ENCODE data around the gene RAD17. TPM values are rescaled to one million over a fixed set of nuclear protein-coding genes. Genes with fewer than 3 reads are reported as not detected.
"Not testable (repeated sequence)": the region's sequence is repeated elsewhere in the genome, so short reads cannot be mapped to it uniquely, and the experiment has no call there.

RAD17 gene
- total RNA-seq, 2 experiments from 2014 or later = 27.7 to 31.3 TPM

DNA sequence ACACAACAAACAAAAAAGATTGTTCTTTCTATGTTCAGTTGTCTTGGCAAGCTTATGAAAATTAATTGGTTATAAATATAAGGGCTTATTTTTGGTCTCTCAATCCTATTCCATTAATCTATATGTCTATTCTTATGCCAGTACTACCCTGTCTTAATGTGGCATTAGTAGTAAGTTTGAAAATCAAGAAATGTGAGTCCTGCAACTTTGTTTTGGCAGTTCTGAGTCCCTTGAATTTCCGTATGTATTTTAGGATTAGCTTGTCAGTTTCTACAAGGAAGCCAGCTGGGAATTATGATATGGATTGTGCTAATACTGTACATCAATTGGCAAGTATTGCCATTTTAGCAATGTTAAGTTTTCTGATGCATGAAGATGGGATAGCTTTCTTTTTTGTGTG is 26.5 kb upstream of the RAD17 start:
- CTCF ChIA-PET = interaction anchor here (0.8 kb wide), 1 partner anchor 8 kb away, joined by 4 read pairs; no protein-coding TSS in a partner anchor
- H3K4me3 Mint-ChIP-seq = no peak overlapping the region
- H3K9me3 Mint-ChIP-seq (ENCODE audit: low read depth) = no peaks in the 10 kb centered on the region
- intact Hi-C loops (cut with DNase I, micrococcal nuclease) = no loop called here
- no peaks in the 10 kb centered on the region for H3K36me3 Mint-ChIP-seq (ENCODE audit: low read depth)
- H3K4me1 Mint-ChIP-seq = no peaks in the 10 kb centered on the region
- no peaks in the 10 kb centered on the region for H3K27me3 Mint-ChIP-seq
- POLR2A ChIA-PET = no interaction called here
- DNase-seq (no peak), ATAC-seq (no peak)
- H3K27ac Mint-ChIP-seq = no peak overlapping the region

GRCh38 chr5:69350664-69351063 is 19.0 kb upstream of the RAD17 start:
- Mint-ChIP-seq H3K27me3 (no peaks in the 10 kb centered on the region), H3K4me1 (no peaks in the 10 kb centered on the region), H3K9me3 (ENCODE audit: low read depth) (no peaks in the 10 kb centered on the region), H3K36me3 (ENCODE audit: low read depth) (peaks cover 31% of the 10 kb centered on the region), H3K27ac (no peak overlapping the region), H3K4me3 (no peak overlapping the region)
- ChIA-PET POLR2A (no interaction called here), CTCF (no interaction called here)
- no peak for DNase-seq
- no peak for ATAC-seq
- intact Hi-C loops (cut with DNase I, micrococcal nuclease) = no loop called here

- no peak overlapping the region for H3K4me3 Mint-ChIP-seq
- peaks cover 10% of the 10 kb centered on the region for H3K4me1 Mint-ChIP-seq
- CTCF ChIA-PET = interaction anchor here (1.0 kb wide), 1 partner anchor 12 kb away, joined by 3 read pairs; no protein-coding TSS in a partner anchor
- POLR2A ChIA-PET = interaction anchor here (0.6 kb wide), 1 partner anchor 408 kb away, joined by 4 read pairs; no protein-coding TSS in a partner anchor
- H3K27ac Mint-ChIP-seq = no peak overlapping the region
- intact Hi-C loops (cut with DNase I, micrococcal nuclease) = no loop called here
- ATAC-seq = no peak
- H3K27me3 Mint-ChIP-seq = no peaks in the 10 kb centered on the region
- H3K9me3 Mint-ChIP-seq (ENCODE audit: low read depth) = no peaks in the 10 kb centered on the region
- no peak for DNase-seq
- peaks cover 25% of the 10 kb centered on the region for H3K36me3 Mint-ChIP-seq (ENCODE audit: low read depth)
These were observed 9.9 kb upstream of the RAD17 start for GRCh38 chr5:69359699-69360098.

DNA sequence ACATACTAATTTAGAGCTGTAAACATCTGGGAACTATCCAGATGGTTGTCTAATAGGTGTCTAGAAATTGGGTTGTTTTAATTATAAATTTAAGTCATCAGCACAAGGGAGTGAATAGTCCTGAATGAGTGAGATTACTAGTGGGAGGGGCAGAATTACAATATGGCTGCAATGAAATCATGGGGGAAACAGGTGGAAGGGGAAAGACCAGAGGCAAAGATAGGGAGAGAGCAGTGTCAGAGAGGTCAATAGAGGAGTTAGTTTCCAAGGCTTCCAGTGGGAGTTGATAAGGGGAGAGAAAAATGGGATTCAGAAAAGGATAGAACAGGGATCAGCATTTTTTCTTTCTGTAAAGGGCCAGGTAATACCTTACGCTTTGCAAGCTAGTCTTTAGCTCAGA is 9.2 kb upstream of the RAD17 start:
- H3K27me3 Mint-ChIP-seq = no peaks in the 10 kb centered on the region
- H3K27ac Mint-ChIP-seq = no peak overlapping the region
- H3K4me3 Mint-ChIP-seq = no peak overlapping the region
- H3K4me1 Mint-ChIP-seq = peaks cover 17% of the 10 kb centered on the region
- CTCF ChIA-PET = interaction anchor here (0.6 to 0.7 kb wide), 2 partner anchors 26 to 376 kb away, joined by 3 to 5 read pairs; no protein-coding TSS in a partner anchor
- DNase-seq (no peak), ATAC-seq (no peak)
- no peaks in the 10 kb centered on the region for H3K9me3 Mint-ChIP-seq (ENCODE audit: low read depth)
- intact Hi-C loops (cut with DNase I, micrococcal nuclease) = no loop called here
- peaks cover 32% of the 10 kb centered on the region for H3K36me3 Mint-ChIP-seq (ENCODE audit: low read depth)
- POLR2A ChIA-PET = no interaction called here

DNA sequence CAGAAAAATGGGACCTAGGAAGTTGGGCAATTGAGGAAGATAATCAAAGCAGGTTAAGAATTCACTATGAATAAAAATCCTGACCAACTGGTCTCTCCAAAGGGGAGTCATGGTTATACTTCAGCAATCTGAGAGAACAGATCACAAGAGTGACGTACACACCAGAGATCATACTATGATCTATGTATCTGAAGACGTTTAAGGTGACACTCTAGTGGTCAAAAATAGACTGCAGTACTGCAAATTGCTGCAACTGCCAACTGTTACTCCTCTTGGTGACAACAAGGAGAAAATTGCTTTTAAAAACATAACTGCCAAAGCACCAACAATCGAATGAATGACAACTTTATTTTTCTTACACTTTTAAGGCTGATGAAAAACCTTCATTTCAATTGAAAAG is 5.2 kb upstream of the RAD17 start:
- H3K27ac Mint-ChIP-seq = peak overlapping the region; percentile 24
- peaks cover 53% of the 10 kb centered on the region for H3K36me3 Mint-ChIP-seq (ENCODE audit: low read depth)
- ChIA-PET POLR2A (no interaction called here), CTCF (no interaction called here)
- H3K4me1 Mint-ChIP-seq = peaks cover 34% of the 10 kb centered on the region
- H3K9me3 Mint-ChIP-seq (ENCODE audit: low read depth) = no peaks in the 10 kb centered on the region
- H3K27me3 Mint-ChIP-seq = no peaks in the 10 kb centered on the region
- intact Hi-C loops (cut with DNase I, micrococcal nuclease) = no loop called here
- no peak overlapping the region for H3K4me3 Mint-ChIP-seq
- DNase-seq (no peak), ATAC-seq (peak; percentile 24)

GRCh38 chr5:69364850-69365249 is 4.8 kb upstream of the RAD17 start:
- ChIA-PET CTCF (interaction anchor here (1.1 kb wide), 1 partner anchor 30 kb away, joined by 4 read pairs; no protein-coding TSS in a partner anchor), POLR2A (no interaction called here)
- H3K27me3 Mint-ChIP-seq = no peaks in the 10 kb centered on the region
- H3K4me3 Mint-ChIP-seq = no peak overlapping the region
- intact Hi-C loops (cut with DNase I, micrococcal nuclease) = no loop called here
- H3K27ac Mint-ChIP-seq = no peak overlapping the region
- peaks cover 51% of the 10 kb centered on the region for H3K36me3 Mint-ChIP-seq (ENCODE audit: low read depth)
- DNase-seq (no peak), ATAC-seq (no peak)
- peaks cover 34% of the 10 kb centered on the region for H3K4me1 Mint-ChIP-seq
- no peaks in the 10 kb centered on the region for H3K9me3 Mint-ChIP-seq (ENCODE audit: low read depth)

- ChIA-PET POLR2A (no interaction called here), CTCF (no interaction called here)
- H3K9me3 Mint-ChIP-seq (ENCODE audit: low read depth) = no peaks in the 10 kb centered on the region
- no peaks in the 10 kb centered on the region for H3K27me3 Mint-ChIP-seq
- DNase-seq (no peak), ATAC-seq (no peak)
- peak overlapping the region; percentile 97 for H3K4me3 Mint-ChIP-seq
- peak overlapping the region; percentile 99 for H3K27ac Mint-ChIP-seq
- intact Hi-C loops (cut with DNase I, micrococcal nuclease) = loop anchor here in 1 of 2 experiments (2.0 kb wide), 2 partner anchors 133 to 273 kb away; partner anchors contain the start of genes CDK7 and SLC30A5
- H3K4me1 Mint-ChIP-seq = peaks cover 41% of the 10 kb centered on the region
- peaks cover 41% of the 10 kb centered on the region for H3K36me3 Mint-ChIP-seq (ENCODE audit: low read depth)
These were observed 1.8 kb upstream of the RAD17 start for GRCh38 chr5:69367697-69368279.

- ATAC-seq (peak; percentile 1), DNase-seq (peak; percentile 42)
- no peaks in the 10 kb centered on the region for H3K27me3 Mint-ChIP-seq
- no peaks in the 10 kb centered on the region for H3K9me3 Mint-ChIP-seq (ENCODE audit: low read depth)
- peak overlapping the region; percentile 97 for H3K4me3 Mint-ChIP-seq
- POLR2A ChIA-PET = interaction anchor here (1.7 kb wide), 1 partner anchor 36 kb away, joined by 5 read pairs; the partner anchor contains the start of gene CCDC125
- peaks cover 43% of the 10 kb centered on the region for H3K36me3 Mint-ChIP-seq (ENCODE audit: low read depth)
- H3K27ac Mint-ChIP-seq = peak overlapping the region; percentile 99
- H3K4me1 Mint-ChIP-seq = peaks cover 42% of the 10 kb centered on the region
- intact Hi-C loops (cut with DNase I, micrococcal nuclease) = loop anchor here (1.0 to 2.0 kb wide), 10 partner anchors 36 to 325 kb away; partner anchors contain the start of genes CCDC125 (in 2 of the 2), CDK7 (in 2 of the 2), CENPH (in 2 of the 2) and CCNB1 (in 1 of the 2)
- CTCF ChIA-PET = interaction anchor here (1.8 kb wide), 1 partner anchor 275 kb away, joined by 6 read pairs; the partner anchor contains the start of gene SLC30A5
These were observed 919 bp upstream of the RAD17 start for GRCh38 chr5:69368458-69369339.

DNA sequence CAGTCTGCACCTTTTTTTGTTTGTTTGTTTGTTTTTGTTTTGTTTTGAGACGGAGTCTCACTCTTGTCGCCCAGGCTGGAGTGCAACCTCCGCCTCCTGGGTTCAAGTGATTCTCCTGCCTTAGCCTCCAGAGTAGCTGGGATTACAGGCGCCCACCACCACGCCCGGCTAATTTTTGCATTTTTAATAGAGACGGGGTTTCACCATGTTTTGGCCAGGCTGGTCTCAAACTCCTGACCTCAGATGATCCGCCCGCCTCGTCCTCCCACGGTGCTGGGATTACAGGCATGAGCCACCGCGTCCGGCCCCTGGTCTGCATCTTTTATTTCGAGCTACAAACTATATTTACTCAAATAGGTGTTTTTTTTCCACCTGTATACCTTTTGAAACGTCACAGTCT is 717 bp downstream of the RAD17 start:
- Mint-ChIP-seq H3K4me1 (peaks cover 34% of the 10 kb centered on the region), H3K27ac (peak overlapping the region; percentile 92), H3K4me3 (peak overlapping the region; percentile 97), H3K36me3 (ENCODE audit: low read depth) (peaks cover 35% of the 10 kb centered on the region)
- peak; percentile 38 for DNase-seq
- ChIA-PET POLR2A (interaction anchor here (0.6 to 1.7 kb wide), 3 partner anchors 32 to 136 kb away, joined by 3 to 5 read pairs (median 4); partner anchors contain the start of genes CCDC125 and CDK7), CTCF (interaction anchor here (1.8 kb wide), 1 partner anchor 277 kb away, joined by 6 read pairs; the partner anchor contains the start of gene SLC30A5)
- ATAC-seq; H3K9me3 Mint-ChIP-seq (ENCODE audit: low read depth); H3K27me3 Mint-ChIP-seq; intact Hi-C loops (cut with DNase I, micrococcal nuclease): not testable (repeated sequence)

DNA sequence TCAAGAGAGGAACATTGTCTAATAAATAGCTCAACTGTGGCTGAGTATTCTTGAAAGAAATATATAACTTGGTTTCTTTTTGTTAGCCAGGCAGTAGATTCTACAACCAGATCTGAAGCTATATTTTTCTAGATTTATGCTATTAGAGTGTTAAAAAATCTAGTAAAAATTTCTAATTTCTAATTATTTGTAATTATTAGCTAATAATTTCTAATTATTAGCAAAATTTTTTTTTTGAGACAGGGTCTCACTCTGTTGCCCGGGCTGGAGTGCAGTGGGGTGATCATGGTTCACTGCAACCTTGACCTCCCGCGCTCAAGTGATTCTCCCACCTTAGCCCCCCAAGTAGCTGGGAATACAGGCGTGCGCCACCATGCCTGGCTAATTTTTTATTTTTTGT is 2.8 kb downstream of the RAD17 start:
- Mint-ChIP-seq H3K9me3 (ENCODE audit: low read depth) (no peaks in the 10 kb centered on the region), H3K4me3 (no peak overlapping the region), H3K4me1 (peaks cover 18% of the 10 kb centered on the region), H3K27me3 (no peaks in the 10 kb centered on the region), H3K27ac (no peak overlapping the region), H3K36me3 (ENCODE audit: low read depth) (peaks cover 27% of the 10 kb centered on the region)
- POLR2A ChIA-PET = no interaction called here
- ATAC-seq (no peak), DNase-seq (no peak)
- CTCF ChIA-PET = interaction anchor here (0.7 to 1.7 kb wide), 4 partner anchors 13 to 279 kb away, joined by 3 to 10 read pairs (median 3); partner anchors contain the start of gene SLC30A5
- intact Hi-C loops (cut with DNase I, micrococcal nuclease) = no loop called here

GRCh38 chr5:69374911-69375446 is 5.4 kb downstream of the RAD17 start:
- POLR2A ChIA-PET = no interaction called here
- CTCF ChIA-PET = no interaction called here
- H3K36me3 Mint-ChIP-seq (ENCODE audit: low read depth) = peaks cover 15% of the 10 kb centered on the region
- no peak overlapping the region for H3K4me3 Mint-ChIP-seq
- H3K27ac Mint-ChIP-seq = no peak overlapping the region
- peaks cover 10% of the 10 kb centered on the region for H3K4me1 Mint-ChIP-seq
- DNase-seq = no peak
- no peak for ATAC-seq
- no peaks in the 10 kb centered on the region for H3K9me3 Mint-ChIP-seq (ENCODE audit: low read depth)
- intact Hi-C loops (cut with DNase I, micrococcal nuclease) = no loop called here
- no peaks in the 10 kb centered on the region for H3K27me3 Mint-ChIP-seq

All from activated CD4-positive, alpha-beta T cell treated with anti-CD3 and anti-CD28 coated beads for 36 hours (primary cell).